PFSK-1 (cell line): Measurements from ENCODE around the gene S1PR3.

Source experiments
- FOXP2 ChIP-seq: optimal IDR thresholded peaks from 2 replicates; pipeline ENCODE3; 2011; ENCODE audit warnings: borderline replicate concordance, control low read depth, inconsistent platforms; ENCODE audit not compliant: insufficient read depth; ENCODE audit errors: extremely low read length, extremely low read depth
- POLR2AphosphoS5 ChIP-seq: IDR thresholded peaks from 2 replicates; pipeline ENCODE4 v1.6.1; 2012; ENCODE audit warnings: low read depth, mild to moderate bottlenecking, control low read depth, low read length, moderate library complexity
- SIN3A ChIP-seq: IDR thresholded peaks from 2 replicates; pipeline ENCODE4 v1.6.1; 2012; ENCODE audit warnings: mild to moderate bottlenecking, low read length, moderate library complexity, borderline replicate concordance; ENCODE audit not compliant: insufficient read depth
- TAF1 ChIP-seq: IDR thresholded peaks from 2 replicates; pipeline ENCODE4 v1.6.1; 2012; ENCODE audit warnings: low read length, control low read depth, borderline replicate concordance; ENCODE audit not compliant: insufficient read depth
- TF ChIP-seq, protein P1 (sequence below), 2 experiments: IDR thresholded peaks; 2 replicates each; pipeline versions ENCODE4 v1.6.1 to v1.8.0; 2011 to 2012; ENCODE audit warnings: low read depth in 2 of 2, low read length in 2 of 2, control low read depth in 1 of 2, inconsistent platforms in 1 of 2, mild to moderate bottlenecking in 1 of 2, moderate library complexity in 1 of 2; ENCODE audit not compliant: insufficient read depth in 1 of 2

S1PR3 gene

DNA sequence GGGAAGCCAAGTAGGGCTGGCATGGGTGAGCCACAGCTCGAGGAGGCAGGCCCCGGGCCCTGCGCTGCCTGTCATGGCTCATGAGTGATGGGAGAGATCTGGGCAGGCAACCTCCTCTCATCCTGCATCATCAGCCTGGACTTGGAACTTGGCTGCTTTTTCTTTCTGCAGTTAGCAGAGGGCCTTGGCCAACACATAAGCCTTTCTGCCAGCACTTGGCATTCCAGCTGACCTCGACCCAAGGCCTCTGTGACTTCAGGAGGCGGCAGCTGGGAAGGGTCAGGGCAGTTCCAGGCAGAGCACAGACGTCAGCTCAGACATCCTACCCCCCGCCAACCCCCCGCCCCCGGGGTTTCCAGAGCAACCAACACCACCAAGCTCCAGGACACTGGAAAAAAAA, 7.6 kb downstream of the S1PR3 start:
- TF ChIP-seq, protein P1, sequence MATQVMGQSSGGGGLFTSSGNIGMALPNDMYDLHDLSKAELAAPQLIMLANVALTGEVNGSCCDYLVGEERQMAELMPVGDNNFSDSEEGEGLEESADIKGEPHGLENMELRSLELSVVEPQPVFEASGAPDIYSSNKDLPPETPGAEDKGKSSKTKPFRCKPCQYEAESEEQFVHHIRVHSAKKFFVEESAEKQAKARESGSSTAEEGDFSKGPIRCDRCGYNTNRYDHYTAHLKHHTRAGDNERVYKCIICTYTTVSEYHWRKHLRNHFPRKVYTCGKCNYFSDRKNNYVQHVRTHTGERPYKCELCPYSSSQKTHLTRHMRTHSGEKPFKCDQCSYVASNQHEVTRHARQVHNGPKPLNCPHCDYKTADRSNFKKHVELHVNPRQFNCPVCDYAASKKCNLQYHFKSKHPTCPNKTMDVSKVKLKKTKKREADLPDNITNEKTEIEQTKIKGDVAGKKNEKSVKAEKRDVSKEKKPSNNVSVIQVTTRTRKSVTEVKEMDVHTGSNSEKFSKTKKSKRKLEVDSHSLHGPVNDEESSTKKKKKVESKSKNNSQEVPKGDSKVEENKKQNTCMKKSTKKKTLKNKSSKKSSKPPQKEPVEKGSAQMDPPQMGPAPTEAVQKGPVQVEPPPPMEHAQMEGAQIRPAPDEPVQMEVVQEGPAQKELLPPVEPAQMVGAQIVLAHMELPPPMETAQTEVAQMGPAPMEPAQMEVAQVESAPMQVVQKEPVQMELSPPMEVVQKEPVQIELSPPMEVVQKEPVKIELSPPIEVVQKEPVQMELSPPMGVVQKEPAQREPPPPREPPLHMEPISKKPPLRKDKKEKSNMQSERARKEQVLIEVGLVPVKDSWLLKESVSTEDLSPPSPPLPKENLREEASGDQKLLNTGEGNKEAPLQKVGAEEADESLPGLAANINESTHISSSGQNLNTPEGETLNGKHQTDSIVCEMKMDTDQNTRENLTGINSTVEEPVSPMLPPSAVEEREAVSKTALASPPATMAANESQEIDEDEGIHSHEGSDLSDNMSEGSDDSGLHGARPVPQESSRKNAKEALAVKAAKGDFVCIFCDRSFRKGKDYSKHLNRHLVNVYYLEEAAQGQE (IDR thresholded peaks at IDR 0.05; ENCODE audit: insufficient read depth in 1 of 2, low read depth in 2 of 2, low read length in 2 of 2), result no peak
- TF ChIP-seq TAF1 (no peak), FOXP2 (no peak), POLR2AphosphoS5 (no peak), SIN3A (no peak)

DNA sequence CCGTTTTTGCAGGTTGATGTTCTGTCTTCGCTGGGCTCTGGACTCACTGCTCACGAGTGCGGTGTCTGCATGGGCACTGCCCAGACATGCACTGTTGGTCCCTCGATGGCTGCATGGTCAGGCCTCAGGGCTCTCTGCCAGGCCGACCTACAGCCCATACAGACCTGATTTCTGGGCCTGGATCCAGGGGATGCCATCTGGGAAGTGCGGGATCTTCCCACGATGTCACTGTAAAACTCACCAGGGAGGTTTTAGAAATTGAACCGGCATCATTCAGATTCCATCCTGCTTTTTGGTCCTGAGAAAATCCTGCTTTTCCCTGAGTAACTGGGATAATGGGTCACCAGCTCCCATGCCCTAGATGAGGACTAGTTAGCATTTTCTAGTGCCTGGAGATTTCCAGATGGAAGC, 9.1 kb downstream of the S1PR3 start:
- TF ChIP-seq POLR2AphosphoS5 (no peak), TAF1 (no peak)
- TF ChIP-seq, protein P1 (IDR thresholded peaks at IDR 0.05; ENCODE audit: insufficient read depth in 1 of 2, low read depth in 2 of 2, low read length in 2 of 2), result no peak

DNA sequence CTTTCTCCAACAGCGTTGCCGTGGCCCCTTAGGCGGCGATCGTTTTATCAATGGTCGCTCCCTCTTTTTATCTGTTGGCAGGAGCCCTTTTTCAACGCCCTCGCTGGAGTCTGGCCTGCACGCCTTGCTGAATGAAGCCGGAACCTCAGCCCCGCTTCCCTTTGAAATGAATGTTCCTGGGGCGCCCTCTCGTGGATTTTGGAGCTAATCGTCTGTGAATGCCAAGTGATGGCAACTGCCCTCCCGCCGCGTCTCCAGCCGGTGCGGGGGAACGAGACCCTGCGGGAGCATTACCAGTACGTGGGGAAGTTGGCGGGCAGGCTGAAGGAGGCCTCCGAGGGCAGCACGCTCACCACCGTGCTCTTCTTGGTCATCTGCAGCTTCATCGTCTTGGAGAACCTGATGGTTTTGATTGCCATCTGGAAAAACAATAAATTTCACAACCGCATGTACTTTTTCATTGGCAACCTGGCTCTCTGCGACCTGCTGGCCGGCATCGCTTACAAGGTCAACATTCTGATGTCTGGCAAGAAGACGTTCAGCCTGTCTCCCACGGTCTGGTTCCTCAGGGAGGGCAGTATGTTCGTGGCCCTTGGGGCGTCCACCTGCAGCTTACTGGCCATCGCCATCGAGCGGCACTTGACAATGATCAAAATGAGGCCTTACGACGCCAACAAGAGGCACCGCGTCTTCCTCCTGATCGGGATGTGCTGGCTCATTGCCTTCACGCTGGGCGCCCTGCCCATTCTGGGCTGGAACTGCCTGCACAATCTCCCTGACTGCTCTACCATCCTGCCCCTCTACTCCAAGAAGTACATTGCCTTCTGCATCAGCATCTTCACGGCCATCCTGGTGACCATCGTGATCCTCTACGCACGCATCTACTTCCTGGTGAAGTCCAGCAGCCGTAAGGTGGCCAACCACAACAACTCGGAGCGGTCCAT, 10.0 kb downstream of the S1PR3 start:
- TF ChIP-seq POLR2AphosphoS5, result no peak; the same call in 1 of the 2 replicates
- TF ChIP-seq, protein P1 (IDR thresholded peaks at IDR 0.05; ENCODE audit: insufficient read depth in 1 of 2, low read depth in 2 of 2, low read length in 2 of 2), result no peak
- no peak for TF ChIP-seq FOXP2
- TF ChIP-seq TAF1, result no peak
- TF ChIP-seq SIN3A, result no peak

DNA sequence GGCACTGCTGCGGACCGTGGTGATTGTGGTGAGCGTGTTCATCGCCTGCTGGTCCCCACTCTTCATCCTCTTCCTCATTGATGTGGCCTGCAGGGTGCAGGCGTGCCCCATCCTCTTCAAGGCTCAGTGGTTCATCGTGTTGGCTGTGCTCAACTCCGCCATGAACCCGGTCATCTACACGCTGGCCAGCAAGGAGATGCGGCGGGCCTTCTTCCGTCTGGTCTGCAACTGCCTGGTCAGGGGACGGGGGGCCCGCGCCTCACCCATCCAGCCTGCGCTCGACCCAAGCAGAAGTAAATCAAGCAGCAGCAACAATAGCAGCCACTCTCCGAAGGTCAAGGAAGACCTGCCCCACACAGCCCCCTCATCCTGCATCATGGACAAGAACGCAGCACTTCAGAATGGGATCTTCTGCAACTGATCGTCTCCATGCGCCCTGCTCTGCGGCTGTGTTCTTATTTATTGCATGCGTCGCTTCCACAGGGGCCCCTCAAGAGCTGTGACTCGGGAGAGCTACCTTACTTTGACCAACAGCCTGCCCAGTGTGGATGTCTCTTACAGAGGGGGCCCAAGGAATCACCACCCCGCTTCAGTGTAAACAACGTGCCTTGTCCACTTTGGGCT, 10.8 kb downstream of the S1PR3 start:
- TF ChIP-seq, protein P1 (IDR thresholded peaks at IDR 0.05; ENCODE audit: insufficient read depth in 1 of 2, low read depth in 2 of 2, low read length in 2 of 2), result no peak
- TF ChIP-seq SIN3A, result no peak
- no peak for TF ChIP-seq TAF1
- no peak for TF ChIP-seq POLR2AphosphoS5

DNA sequence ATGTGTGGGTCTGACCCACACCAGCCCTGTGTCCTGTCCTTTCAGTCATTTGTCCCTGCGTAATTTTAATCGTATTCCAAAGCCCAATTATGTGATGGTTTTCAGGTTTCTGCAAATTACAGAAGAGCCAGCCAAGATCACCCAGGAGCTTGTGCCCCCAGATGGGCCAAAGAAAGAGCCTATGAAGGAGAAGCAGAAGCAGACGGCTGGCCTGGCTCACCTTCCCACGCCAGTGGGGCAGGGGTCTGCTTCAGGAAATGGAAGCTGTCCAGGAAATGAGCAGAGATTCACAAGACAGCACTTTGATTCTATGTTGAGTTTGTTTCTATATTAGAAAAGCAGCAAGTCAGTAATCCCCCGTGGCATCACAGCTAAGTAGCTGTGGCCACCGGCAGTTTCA, 11.7 kb downstream of the S1PR3 start:
- no peak for TF ChIP-seq TAF1
- no peak for TF ChIP-seq POLR2AphosphoS5
- TF ChIP-seq SIN3A, result no peak
- TF ChIP-seq, protein P1 (IDR thresholded peaks at IDR 0.05; ENCODE audit: insufficient read depth in 1 of 2, low read depth in 2 of 2, low read length in 2 of 2), result no peak
- TF ChIP-seq FOXP2, result no peak
